Measurements from ENCODE around the gene C11orf86. TPM values are rescaled to one million over a fixed set of nuclear protein-coding genes. Genes with fewer than 3 reads are reported as not detected.
"Not testable (repeated sequence)": the region's sequence is repeated elsewhere in the genome, so short reads cannot be mapped to it uniquely, and the experiment has no call there.

The C11orf86 gene
- total RNA-seq, 1 donor from 2014 or later = not detected

DNA sequence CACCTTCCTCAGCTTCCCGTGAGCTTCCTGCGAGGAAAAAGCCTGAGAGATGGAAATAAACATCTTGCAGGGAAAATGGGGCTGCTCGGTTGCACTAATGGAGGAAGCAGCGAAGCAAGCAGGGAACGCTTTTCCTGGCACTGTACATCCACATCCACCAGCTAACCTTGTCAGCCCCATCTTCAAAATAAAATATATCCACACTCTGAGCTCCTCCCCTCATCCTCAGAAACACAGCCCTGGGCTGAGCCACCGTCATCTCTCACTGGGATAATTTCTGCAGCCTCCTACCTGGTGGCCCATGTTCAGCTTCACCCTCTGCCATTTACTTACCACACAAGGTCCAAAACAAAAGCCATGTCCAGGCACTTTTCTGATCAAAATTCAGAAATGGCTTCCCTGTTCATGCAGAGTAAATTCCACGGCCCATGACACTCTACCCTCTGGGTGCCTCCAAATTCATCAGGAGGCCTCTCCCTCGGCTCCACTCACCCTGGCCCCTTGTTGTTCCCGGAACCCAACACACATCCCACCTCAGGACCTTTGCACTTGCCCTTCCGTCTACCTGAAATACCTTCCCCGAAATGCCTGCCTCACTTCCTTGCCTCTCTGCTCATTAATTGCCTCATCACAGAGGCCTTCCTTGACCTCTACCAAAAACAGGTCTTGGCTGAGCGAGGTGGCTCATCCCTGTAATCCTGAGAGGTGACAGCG lies 13.0 kb downstream of the C11orf86 start:
- no peak overlapping the region for H3K4me3 ChIP-seq (ENCODE audit: low read depth, low read length)
- TF ChIP-seq, protein P1, sequence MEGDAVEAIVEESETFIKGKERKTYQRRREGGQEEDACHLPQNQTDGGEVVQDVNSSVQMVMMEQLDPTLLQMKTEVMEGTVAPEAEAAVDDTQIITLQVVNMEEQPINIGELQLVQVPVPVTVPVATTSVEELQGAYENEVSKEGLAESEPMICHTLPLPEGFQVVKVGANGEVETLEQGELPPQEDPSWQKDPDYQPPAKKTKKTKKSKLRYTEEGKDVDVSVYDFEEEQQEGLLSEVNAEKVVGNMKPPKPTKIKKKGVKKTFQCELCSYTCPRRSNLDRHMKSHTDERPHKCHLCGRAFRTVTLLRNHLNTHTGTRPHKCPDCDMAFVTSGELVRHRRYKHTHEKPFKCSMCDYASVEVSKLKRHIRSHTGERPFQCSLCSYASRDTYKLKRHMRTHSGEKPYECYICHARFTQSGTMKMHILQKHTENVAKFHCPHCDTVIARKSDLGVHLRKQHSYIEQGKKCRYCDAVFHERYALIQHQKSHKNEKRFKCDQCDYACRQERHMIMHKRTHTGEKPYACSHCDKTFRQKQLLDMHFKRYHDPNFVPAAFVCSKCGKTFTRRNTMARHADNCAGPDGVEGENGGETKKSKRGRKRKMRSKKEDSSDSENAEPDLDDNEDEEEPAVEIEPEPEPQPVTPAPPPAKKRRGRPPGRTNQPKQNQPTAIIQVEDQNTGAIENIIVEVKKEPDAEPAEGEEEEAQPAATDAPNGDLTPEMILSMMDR (conservative IDR thresholded peaks at IDR 0.05; ENCODE audit: low read depth, low read length) = no peak
- no peak for DNase-seq (ENCODE audit: low read depth)

DNA sequence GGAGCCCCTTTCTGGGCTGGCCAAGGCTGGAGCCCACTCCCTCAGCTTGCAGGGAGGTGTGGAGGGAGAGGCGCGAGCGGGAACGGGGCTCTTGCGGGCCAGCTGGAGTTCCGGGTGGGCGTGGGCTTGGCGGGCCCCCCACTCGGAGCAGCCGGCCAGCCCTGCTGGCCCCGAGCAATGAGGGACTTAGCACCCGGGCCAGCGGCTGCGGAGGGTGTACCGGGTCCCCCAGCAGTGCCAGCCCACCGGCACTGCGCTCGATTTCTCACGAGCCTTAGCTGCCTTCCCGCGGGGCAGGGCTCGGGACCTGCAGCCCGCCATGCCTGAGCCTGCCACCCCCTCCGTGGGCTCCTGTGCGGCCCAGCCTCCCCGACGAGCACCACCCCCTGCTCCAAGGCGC lies 13.6 kb downstream of the C11orf86 start:
- H3K4me3 ChIP-seq (ENCODE audit: low read depth, low read length); DNase-seq (ENCODE audit: low read depth): not testable (repeated sequence)

DNA sequence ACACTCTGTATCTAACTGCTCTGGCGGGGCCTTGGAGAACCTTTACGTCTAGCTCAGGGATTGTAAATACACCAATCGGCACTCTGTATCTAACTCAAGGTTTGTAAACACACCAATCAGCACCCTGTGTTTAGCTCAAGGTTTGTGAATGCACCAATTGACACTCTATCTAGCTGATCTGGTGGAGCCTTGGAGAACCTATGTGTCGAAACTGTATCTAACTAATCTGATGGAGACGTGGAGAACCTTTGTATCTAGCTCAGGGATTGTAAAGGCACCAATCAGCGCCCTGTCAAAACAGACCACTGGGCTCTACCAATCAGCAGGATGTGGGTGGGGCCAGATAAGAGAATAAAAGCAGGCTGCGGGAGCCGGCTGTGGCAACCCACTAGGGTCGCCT lies 14.3 kb downstream of the C11orf86 start:
- not testable (repeated sequence) for DNase-seq (ENCODE audit: low read depth); H3K4me3 ChIP-seq (ENCODE audit: low read depth, low read length)

DNA sequence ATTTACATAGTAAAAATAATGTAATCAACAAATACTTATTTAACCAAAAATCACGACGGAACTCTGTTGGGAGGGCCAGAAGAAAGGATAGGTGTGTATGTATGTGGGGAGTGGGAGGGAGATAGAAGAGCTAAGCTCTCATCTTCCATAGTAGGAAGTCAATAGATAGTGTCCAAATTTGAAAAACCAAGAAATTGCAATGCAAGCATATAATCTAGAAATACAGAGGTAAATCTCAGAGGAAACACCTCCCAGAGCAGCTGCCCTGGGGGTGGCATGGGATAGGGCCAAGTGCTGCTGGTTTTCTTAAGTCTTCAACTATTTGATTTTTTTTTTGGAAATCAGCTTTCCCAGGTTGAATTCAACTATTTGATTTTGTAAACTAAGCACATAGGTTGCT lies 16.9 kb downstream of the C11orf86 start:
- TF ChIP-seq, protein P1 (conservative IDR thresholded peaks at IDR 0.05; ENCODE audit: low read depth, low read length) = no peak
- no peak overlapping the region for H3K4me3 ChIP-seq (ENCODE audit: low read depth, low read length)

DNA sequence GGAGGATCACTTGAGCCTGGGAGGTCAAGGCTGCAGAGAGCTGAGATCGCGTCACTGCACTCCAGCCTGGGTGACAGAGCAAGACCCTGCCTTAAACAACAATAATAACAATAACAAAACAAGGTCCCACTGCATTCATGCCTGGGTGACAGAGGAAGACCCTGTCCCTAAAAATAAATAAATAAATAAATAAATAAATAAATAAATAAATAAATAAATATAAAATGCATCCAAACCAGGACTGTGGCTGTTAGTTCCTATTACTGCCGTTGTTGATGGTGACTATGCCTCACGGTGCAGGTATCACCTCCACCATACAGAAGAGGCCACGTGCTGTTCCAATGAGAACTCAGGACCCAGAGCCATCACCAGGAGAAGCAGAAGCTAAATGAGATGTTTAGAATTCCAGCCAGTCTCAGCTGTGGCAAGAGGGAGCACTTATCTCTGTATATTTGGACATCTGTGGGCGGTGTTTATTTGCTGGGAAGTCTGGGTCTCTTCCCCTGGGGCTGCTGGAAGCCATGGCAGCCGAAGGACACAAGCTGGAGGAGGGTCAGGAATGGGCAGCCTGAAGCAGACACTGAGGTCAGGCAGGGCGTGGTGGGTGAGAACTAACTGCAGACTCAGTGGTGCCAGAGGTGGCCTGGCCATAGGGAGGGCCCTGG lies 21.6 kb downstream of the C11orf86 start:
- TF ChIP-seq, protein P1 (conservative IDR thresholded peaks at IDR 0.05; ENCODE audit: low read depth, low read length) = no peak
- DNase-seq (ENCODE audit: low read depth) = no peak

More for the DNA sequence above, 16.9 kb downstream of the C11orf86 start:
- DNase-seq (ENCODE audit: low read depth) = no peak

DNA sequence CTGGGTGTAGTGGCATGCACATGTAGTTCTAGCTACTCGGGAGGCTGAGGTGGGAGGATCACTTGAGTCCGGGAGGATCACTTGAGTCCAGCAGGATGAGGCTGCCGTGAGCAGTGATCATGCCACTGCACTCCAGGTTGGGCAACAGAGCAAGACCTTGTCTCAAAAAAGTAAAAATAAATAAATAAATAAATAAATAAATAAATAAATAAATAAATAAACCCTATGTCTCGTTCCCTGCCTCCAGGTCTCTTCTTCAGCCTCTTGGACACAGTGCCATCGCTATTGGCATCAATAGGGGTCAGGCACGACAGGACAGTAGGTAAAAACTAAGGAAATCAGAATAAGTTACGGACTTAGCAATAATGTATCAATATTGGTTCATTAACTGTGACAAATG lies 24.5 kb downstream of the C11orf86 start:
- no peak overlapping the region for H3K4me3 ChIP-seq (ENCODE audit: low read depth, low read length)
- TF ChIP-seq, protein P1 (conservative IDR thresholded peaks at IDR 0.05; ENCODE audit: low read depth, low read length) = no peak
- DNase-seq (ENCODE audit: low read depth) = no peak

More for the DNA sequence above, 21.6 kb downstream of the C11orf86 start:
- no peak overlapping the region for H3K4me3 ChIP-seq (ENCODE audit: low read depth, low read length)

DNA sequence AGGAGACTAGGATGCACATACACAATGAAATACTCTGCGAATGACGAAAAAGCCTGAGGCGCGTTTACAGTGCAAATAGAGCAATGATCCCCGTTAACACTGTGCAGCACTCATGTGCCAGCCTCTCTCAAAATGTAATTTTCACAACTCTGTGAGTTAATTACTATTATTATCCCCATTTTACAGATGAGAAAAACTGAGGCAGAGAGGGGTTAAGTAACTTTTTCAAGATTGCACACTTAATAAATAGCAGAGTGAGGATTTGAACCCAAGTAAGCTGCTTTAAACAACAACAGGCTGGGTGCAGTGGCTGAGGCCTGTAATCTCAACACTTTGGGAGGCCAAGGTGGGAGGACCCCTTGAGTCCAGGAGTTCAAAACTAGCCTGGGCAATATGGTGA lies 26.2 kb downstream of the C11orf86 start:
- TF ChIP-seq, protein P1 (conservative IDR thresholded peaks at IDR 0.05; ENCODE audit: low read depth, low read length) = no peak
- no peak overlapping the region for H3K4me3 ChIP-seq (ENCODE audit: low read depth, low read length)

More for the DNA sequence above, 26.2 kb downstream of the C11orf86 start:
- no peak for DNase-seq (ENCODE audit: low read depth)
